Coronary artery (tissue), 2 donors: ENCODE results near the gene SMAD3.
A peak's percentile ranks its signal among the peaks of the same experiment; 100 is the strongest.

ENCODE experiments used
- DNase-seq: peaks from one replicate; pipeline ENCODE4 v3.0.0-alpha.2; 2017; ENCODE audit warnings: low spot score
- H3K27ac ChIP-seq, 2 donors: fragments of 200-600 bp; sonication (generic); one replicate each; pipeline ENCODE4 v1.5.1; 2016 to 2019
- H3K4me3 ChIP-seq: fragments of 200-600 bp; sonication (generic); 2 replicates; pipeline ENCODE4 v1.5.1; 2016; ENCODE audit warnings: mild to moderate bottlenecking, moderate library complexity
- CTCF ChIP-seq: fragments of 200-600 bp; sonication (generic); IDR thresholded peaks from one replicate; pipeline ENCODE4 v1.5.1; 2019; ENCODE audit warnings: antibody characterized with exemption

The SMAD3 gene

GRCh38 chr15:67143646-67144045, 78.2 kb downstream of the SMAD3 start:
- no peak for TF ChIP-seq CTCF
- H3K27ac ChIP-seq, result no peak overlapping the region
- no peak for DNase-seq
- H3K4me3 ChIP-seq, result no peak overlapping the region

- TF ChIP-seq CTCF, result no peak
- H3K27ac ChIP-seq, result peak overlapping the region in 1 of 2 donors; percentile 38
- no peak for DNase-seq
Measured at GRCh38 chr15:67144609-67145311, 79.4 kb downstream of the SMAD3 start.

GRCh38 chr15:67145312-67145610, 79.9 kb downstream of the SMAD3 start:
- TF ChIP-seq CTCF, result no peak
- Histone ChIP-seq H3K4me3 (no peak overlapping the region), H3K27ac (peak overlapping the region in 1 of 2 donors; percentile 38)
- no peak for DNase-seq

More at GRCh38 chr15:67144609-67145311, 79.4 kb downstream of the SMAD3 start:
- no peak overlapping the region for H3K4me3 ChIP-seq

GRCh38 chr15:67145710-67146109, 80.3 kb downstream of the SMAD3 start:
- no peak for DNase-seq
- no peak for TF ChIP-seq CTCF
- no peak overlapping the region for H3K27ac ChIP-seq
- no peak overlapping the region for H3K4me3 ChIP-seq

- no peak for DNase-seq
- Histone ChIP-seq H3K4me3 (no peak overlapping the region), H3K27ac (peak overlapping the region; percentile 61 to 81)
- TF ChIP-seq CTCF, result no peak
Measured at GRCh38 chr15:67146234-67146633, 80.8 kb downstream of the SMAD3 start.

- DNase-seq, result no peak
- H3K4me3 ChIP-seq, result no peak overlapping the region
- no peak for TF ChIP-seq CTCF
- H3K27ac ChIP-seq, result peak overlapping the region; percentile 61 to 81
Measured at GRCh38 chr15:67146875-67147381, 81.5 kb downstream of the SMAD3 start.

- no peak for DNase-seq
- H3K4me3 ChIP-seq, result no peak overlapping the region
- peak overlapping the region; percentile 61 to 81 for H3K27ac ChIP-seq
- TF ChIP-seq CTCF, result no peak
Measured at GRCh38 chr15:67147396-67147949, 82.1 kb downstream of the SMAD3 start.
